Osteoblast (primary cell): ENCODE data around the gene ASPHD1. TPM values are rescaled to one million over a fixed set of nuclear protein-coding genes. Genes with fewer than 3 reads are reported as not detected.
"Not testable (repeated sequence)": the region's sequence is repeated elsewhere in the genome, so short reads cannot be mapped to it uniquely, and the experiment has no call there.

Source experiments
- DNase-seq: peaks from one replicate; pipeline ENCODE4 v3.0.0; 2011; ENCODE audit warnings: low spot score, mixed read lengths; ENCODE audit not compliant: insufficient read length; ENCODE audit errors: missing footprints
- H2AFZ ChIP-seq: 2 replicates; pipeline ENCODE4 v1.6.0; 2011; ENCODE audit warnings: mild to moderate bottlenecking, low read length
- H3K27ac ChIP-seq: 2 replicates; pipeline ENCODE4 v1.5.1; 2011; ENCODE audit warnings: mild to moderate bottlenecking, low read depth, low read length, moderate library complexity
- H3K27me3 ChIP-seq: 2 replicates; pipeline ENCODE4 v1.6.0; 2012; ENCODE audit warnings: mild to moderate bottlenecking, control low read depth, inconsistent platforms, low read length, moderate library complexity; ENCODE audit not compliant: insufficient read depth
- H3K36me3 ChIP-seq: 2 replicates; pipeline ENCODE4 v1.5.1; 2011; ENCODE audit warnings: mild to moderate bottlenecking, low read length, control low read depth, moderate library complexity; ENCODE audit not compliant: insufficient read depth
- H3K4me1 ChIP-seq: 2 replicates; pipeline ENCODE4 v1.5.1; 2011; ENCODE audit warnings: mild to moderate bottlenecking, low read length, control low read depth, moderate library complexity; ENCODE audit not compliant: insufficient read depth
- H3K4me2 ChIP-seq: 2 replicates; pipeline ENCODE4 v1.6.0; 2011; ENCODE audit warnings: mild to moderate bottlenecking, low read length; ENCODE audit not compliant: insufficient read depth
- H3K4me3 ChIP-seq: fragments of 200-600 bp; sonication (generic); 3 replicates; pipeline ENCODE4 v1.5.1; 2012; ENCODE audit warnings: mild to moderate bottlenecking, low read length, inconsistent platforms; ENCODE audit not compliant: insufficient read depth
- H3K79me2 ChIP-seq: 2 replicates; pipeline ENCODE4 v1.6.0; 2012; ENCODE audit warnings: mild to moderate bottlenecking, low read length, control low read depth, inconsistent platforms; ENCODE audit not compliant: insufficient read depth
- H3K9me3 ChIP-seq: 2 replicates; pipeline ENCODE4 v1.5.1; 2011; ENCODE audit warnings: low read depth, low read length, control low read depth
- H4K20me1 ChIP-seq: 2 replicates; pipeline ENCODE4 v1.6.0; 2012; ENCODE audit warnings: mild to moderate bottlenecking, low read length, control low read depth; ENCODE audit not compliant: insufficient read depth
- total RNA-seq: library from RNA; depleted of rRNA; stranded (reverse); fragments of >200 nt; gene quantifications from 2 replicates; pipeline ENCODE4 v1.2.3, GENCODE V29; 2012
- TF ChIP-seq, protein P1 (sequence below): IDR thresholded peaks from 2 replicates; pipeline ENCODE4 v1.5.1; 2011; ENCODE audit warnings: mild to moderate bottlenecking, low read depth, low read length, moderate library complexity; ENCODE audit errors: extremely low read depth

ASPHD1 gene
- total RNA-seq, 1 donor, result 1.8 TPM

DNA sequence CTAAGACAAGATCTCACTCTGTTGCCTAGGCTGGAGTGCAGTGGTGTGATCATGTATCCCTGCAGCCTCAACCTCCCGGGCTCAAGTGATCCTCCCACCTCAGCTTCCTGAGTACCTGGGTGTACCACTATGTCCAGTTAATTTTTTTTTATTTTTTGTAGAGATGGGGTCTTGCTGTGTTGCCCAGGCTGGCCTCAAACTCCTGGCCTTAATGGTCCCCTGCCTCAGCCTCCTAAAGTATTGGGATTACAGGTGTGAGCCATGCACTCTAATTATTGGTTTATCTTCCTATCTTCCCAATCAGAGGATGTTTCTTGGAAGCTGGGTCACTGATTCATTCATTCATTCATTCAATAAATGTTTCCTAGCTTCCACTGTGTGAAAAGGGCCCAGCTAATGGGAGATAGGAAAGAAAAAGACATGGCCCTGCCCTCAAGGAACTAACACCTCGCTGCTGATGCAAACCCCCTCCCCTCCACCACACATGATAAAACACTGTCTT, 8.5 kb downstream of the ASPHD1 start:
- TF ChIP-seq, protein P1, sequence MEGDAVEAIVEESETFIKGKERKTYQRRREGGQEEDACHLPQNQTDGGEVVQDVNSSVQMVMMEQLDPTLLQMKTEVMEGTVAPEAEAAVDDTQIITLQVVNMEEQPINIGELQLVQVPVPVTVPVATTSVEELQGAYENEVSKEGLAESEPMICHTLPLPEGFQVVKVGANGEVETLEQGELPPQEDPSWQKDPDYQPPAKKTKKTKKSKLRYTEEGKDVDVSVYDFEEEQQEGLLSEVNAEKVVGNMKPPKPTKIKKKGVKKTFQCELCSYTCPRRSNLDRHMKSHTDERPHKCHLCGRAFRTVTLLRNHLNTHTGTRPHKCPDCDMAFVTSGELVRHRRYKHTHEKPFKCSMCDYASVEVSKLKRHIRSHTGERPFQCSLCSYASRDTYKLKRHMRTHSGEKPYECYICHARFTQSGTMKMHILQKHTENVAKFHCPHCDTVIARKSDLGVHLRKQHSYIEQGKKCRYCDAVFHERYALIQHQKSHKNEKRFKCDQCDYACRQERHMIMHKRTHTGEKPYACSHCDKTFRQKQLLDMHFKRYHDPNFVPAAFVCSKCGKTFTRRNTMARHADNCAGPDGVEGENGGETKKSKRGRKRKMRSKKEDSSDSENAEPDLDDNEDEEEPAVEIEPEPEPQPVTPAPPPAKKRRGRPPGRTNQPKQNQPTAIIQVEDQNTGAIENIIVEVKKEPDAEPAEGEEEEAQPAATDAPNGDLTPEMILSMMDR, result no peak
- no peaks in the 10 kb centered on the region for H3K9me3 ChIP-seq
- H3K27me3 ChIP-seq, result no peaks in the 10 kb centered on the region
- H4K20me1 ChIP-seq, result peaks cover under 1% of the 10 kb centered on the region
- no peak overlapping the region for H3K4me3 ChIP-seq
- no peaks in the 10 kb centered on the region for H3K4me1 ChIP-seq
- no peak overlapping the region for H2AFZ ChIP-seq
- no peak for DNase-seq
- no peak overlapping the region for H3K27ac ChIP-seq
- H3K79me2 ChIP-seq, result peaks cover under 1% of the 10 kb centered on the region
- no peak overlapping the region for H3K4me2 ChIP-seq
- peaks cover 13% of the 10 kb centered on the region for H3K36me3 ChIP-seq

DNA sequence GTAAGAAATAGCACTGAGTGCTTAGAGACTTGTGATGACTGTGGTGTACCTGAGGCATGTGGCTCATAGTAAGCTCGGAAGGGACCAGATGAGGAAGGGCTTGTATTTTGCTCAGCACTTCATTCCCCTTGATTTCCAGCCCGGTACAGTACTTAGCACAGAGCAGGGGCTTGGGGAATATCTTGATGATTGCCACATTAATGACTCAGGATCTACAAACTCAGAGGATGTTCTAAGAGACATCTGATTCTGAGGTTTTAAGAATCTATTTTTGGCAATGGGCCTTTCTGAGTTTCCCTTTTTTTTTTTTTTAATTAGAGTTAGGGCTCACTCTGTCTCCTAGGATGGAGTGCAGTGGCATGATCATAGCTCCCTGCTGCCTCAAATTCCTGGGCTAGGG, 9.1 kb downstream of the ASPHD1 start:
- Histone ChIP-seq H3K36me3 (peaks cover 13% of the 10 kb centered on the region), H3K27ac (no peak overlapping the region), H2AFZ (no peak overlapping the region), H3K9me3 (no peaks in the 10 kb centered on the region), H3K79me2 (no peaks in the 10 kb centered on the region), H3K4me1 (no peaks in the 10 kb centered on the region), H3K27me3 (no peaks in the 10 kb centered on the region), H3K4me3 (no peak overlapping the region), H4K20me1 (no peaks in the 10 kb centered on the region), H3K4me2 (no peak overlapping the region)
- peak; percentile 79 for DNase-seq
- TF ChIP-seq, protein P1, result no peak

DNA sequence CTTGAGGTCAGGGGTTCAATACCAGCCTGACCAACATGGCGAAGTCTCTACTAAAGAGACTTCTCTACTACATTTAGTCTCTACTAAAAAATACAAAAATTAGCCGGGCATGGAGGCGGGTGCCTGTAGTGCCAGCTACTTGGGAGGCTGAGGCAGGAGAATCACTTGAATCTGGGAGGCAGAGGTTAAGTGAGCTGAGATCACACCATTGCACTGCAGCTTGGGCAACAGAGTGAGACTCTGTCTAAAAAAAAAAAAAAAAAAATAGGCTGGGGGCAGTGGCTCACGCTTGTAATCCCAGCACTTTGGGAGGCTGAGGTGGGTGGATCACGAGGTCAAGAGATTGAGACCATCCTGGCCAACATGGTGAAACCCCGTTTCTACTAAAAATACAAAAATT, 9.6 kb downstream of the ASPHD1 start:
- not testable (repeated sequence) for H3K4me1 ChIP-seq, H2AFZ ChIP-seq, H3K79me2 ChIP-seq, H3K4me2 ChIP-seq, DNase-seq, H4K20me1 ChIP-seq, H3K27me3 ChIP-seq, H3K27ac ChIP-seq, H3K9me3 ChIP-seq, H3K4me3 ChIP-seq
- H3K36me3 ChIP-seq, result peaks cover 11% of the 10 kb centered on the region

DNA sequence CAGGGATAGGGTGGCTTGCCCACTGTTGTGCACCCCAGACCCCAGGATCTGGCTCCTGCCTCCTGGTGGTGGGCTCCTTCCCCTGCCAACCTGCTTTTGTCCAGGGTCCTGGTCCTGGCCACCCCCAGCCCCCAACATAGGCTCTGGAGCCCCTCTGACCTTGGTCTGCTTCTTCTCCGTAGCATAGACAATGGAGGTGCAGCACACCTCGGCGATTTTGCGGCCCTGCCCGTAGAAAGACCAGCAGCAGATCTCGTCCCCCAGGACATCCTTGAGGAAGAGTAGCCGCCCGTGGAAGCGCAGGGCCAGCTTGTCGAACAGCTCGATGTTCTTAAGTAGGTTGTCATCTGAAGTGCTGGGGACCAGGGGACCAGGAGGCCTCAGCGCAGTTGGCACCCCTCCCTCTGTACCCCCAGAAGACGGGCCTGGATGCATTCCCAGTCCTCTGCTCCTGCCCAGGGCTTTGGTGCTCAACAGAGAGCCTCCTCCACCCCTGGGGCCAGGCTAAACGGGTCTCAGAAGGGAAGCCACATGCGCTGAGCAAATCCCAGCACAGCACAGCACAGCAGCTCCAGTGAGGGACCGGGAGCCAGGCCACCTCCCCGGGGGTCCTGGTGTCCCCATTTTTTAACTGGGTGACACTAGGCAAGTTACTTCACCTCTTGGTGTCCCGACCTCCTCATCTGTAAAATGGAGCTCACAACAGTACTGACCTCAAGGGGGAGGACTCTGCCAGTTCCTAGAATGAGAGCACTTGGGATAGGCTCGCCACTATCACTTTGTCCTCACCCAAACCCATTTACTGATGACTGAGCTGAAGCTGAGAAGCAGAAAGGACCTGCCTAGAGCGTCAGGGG, 10.8 kb downstream of the ASPHD1 start:
- Histone ChIP-seq H3K79me2 (no peaks in the 10 kb centered on the region), H3K4me3 (no peak overlapping the region), H3K4me1 (no peaks in the 10 kb centered on the region), H3K9me3 (no peaks in the 10 kb centered on the region), H3K36me3 (peaks cover 7% of the 10 kb centered on the region), H4K20me1 (no peaks in the 10 kb centered on the region), H2AFZ (no peak overlapping the region), H3K27me3 (no peaks in the 10 kb centered on the region), H3K4me2 (no peak overlapping the region), H3K27ac (no peak overlapping the region)
- TF ChIP-seq, protein P1, result no peak
- DNase-seq, result peak; percentile 50
